Pancreas (tissue), 10 donors: ENCODE measurements around the gene PIR. TPM values are rescaled to one million over a fixed set of nuclear protein-coding genes. Genes with fewer than 3 reads are reported as not detected.

Experiments used
- ATAC-seq, 4 donors: fragments of 200-7000 bp; cut with Tn5 transposase; one replicate each; pipeline versions ENCODE4 v1.8.0 to v1.9.1; 2020; ENCODE audit warnings: mild to moderate bottlenecking in 4 of 4, moderate library complexity in 4 of 4
- DNase-seq, 6 donors: peaks; one replicate each; pipeline ENCODE4 v3.0.0-alpha.2; 2020
- FAIRE-seq: peaks from 2 replicates; lab custom pipeline; 2012; peaks lifted over from hg19 to GRCh38; lab: Jason Lieb, UNC
- H3K27ac ChIP-seq, 4 donors: fragments of 200-600 bp; sonication (generic); 1 replicate in 3 of 4; 2 replicates in 1 of 4; pipeline versions ENCODE4 v1.5.0 to v1.8.0; 2020
- H3K27me3 ChIP-seq, 4 donors: fragments of 200-600 bp; one replicate each; pipeline ENCODE4 v1.8.0; 2021
- H3K36me3 ChIP-seq, 3 donors: fragments of 200-600 bp; sonication (generic) in 1 of 3; one replicate each; pipeline versions ENCODE4 v1.5.0 to v1.8.0; 2020 to 2021
- H3K4me1 ChIP-seq, 3 donors: fragments of 200-600 bp; one replicate each; pipeline ENCODE4 v1.8.0; 2021
- H3K4me3 ChIP-seq, 4 donors: fragments of 200-600 bp; sonication (generic) in 2 of 4; one replicate each; pipeline versions ENCODE4 v1.5.0 to v1.8.0; 2020 to 2021
- H3K9me3 ChIP-seq, 4 donors: fragments of 200-600 bp; one replicate each; pipeline ENCODE4 v1.8.0; 2021
- CTCF ChIP-seq, 4 donors: fragments of 200-600 bp; sonication (generic) in 3 of 4; IDR thresholded peaks; one replicate each; pipeline versions ENCODE4 v1.5.0 to v1.8.0; 2021; ENCODE audit warnings: antibody characterized with exemption in 4 of 4
- WGBS, 2 donors: extraction: QIAGEN DNeasy Blood & Tissue Kit; methylation state at CpG; one replicate each; pipeline ENCODE4 v1.1.7; 2013; 5-methylcytosine and 5-hydroxymethylcytosine counted together
- intact Hi-C, 3 donors: fragments of 100-400 bp; cut with DNase I; formaldehyde crosslinking; loops; one replicate each; pipeline versions ENCODE4 v1.11.1 to v1.14.2; 2022
- polyA plus RNA-seq, 2 donors: library from polyadenylated mRNA; stranded (reverse); fragments of 200-250 nt; gene quantifications; one replicate each; pipeline ENCODE4 v1.2.3, GENCODE V29; 2013
- total RNA-seq, 6 donors: library from RNA; stranded (reverse); fragmentation: NEBNext Ultra II Directional in 4 of 6; extraction: Animal tissue kit (Norgen Biotek cat#: 25700) in 4 of 6; gene quantifications; one replicate each; pipeline versions ENCODE4 v1.2.1 to v1.2.4, GENCODE V29; 2021 to 2023
- donor health status: healthy with polysubstance abuse.
- donor health status: DM: no; HTN: no; CAD: no; lungs with moderate emphysema.
- donor health status: DM: no; HTN: no; CAD: no.
- donor health status: control.
- donor health status: control.
- donor health status: Bipolar disorder and iron deficiency.
- donor health status: DM: yes; HTN: yes; CAD: no.
- donor health status: DM: no; HTN: no; CAD: no.
- donor health status: DM: no; HTN: no; CAD: no.
- donor health status: DM: yes; HTN: yes; CAD: no.

PIR gene
- total and polyA plus RNA-seq, 8 donors = 1.1 to 7.0 (median 1.9) TPM

GRCh38 chrX:15512401-15512965, 19.4 kb upstream of the PIR start:
- no peaks in the 10 kb centered on the region for H3K9me3 ChIP-seq
- ATAC-seq (no peak), DNase-seq (no peak), FAIRE-seq (no peak)
- no peak overlapping the region for H3K4me3 ChIP-seq
- no peaks in the 10 kb centered on the region for H3K36me3 ChIP-seq
- WGBS, 2 donors = 57 to 78% methylated on average over 4 of the region's 4 CpGs
- H3K27ac ChIP-seq = no peak overlapping the region
- H3K27me3 ChIP-seq = peaks cover 0 to 6% (median 2%) of the 10 kb centered on the region in 4 donors
- intact Hi-C loops = no loop called here
- TF ChIP-seq CTCF (IDR thresholded peaks at IDR 0.05) = no peak
- H3K4me1 ChIP-seq = no peaks in the 10 kb centered on the region

GRCh38 chrX:15511563-15511962, 18.4 kb upstream of the PIR start:
- no peak for ATAC-seq
- no peak for DNase-seq
- WGBS, 2 donors = 23 to 33% methylated on average over 1 of the region's 1 CpG
- FAIRE-seq = no peak
- intact Hi-C loops = no loop called here
- H3K4me1 ChIP-seq = no peaks in the 10 kb centered on the region
- peaks cover 0 to 3% (median under 1%) of the 10 kb centered on the region in 4 donors for H3K27me3 ChIP-seq
- H3K4me3 ChIP-seq = no peak overlapping the region
- H3K9me3 ChIP-seq = no peaks in the 10 kb centered on the region
- H3K36me3 ChIP-seq = no peaks in the 10 kb centered on the region
- no peak for TF ChIP-seq CTCF (IDR thresholded peaks at IDR 0.05)
- H3K27ac ChIP-seq = no peak overlapping the region

- Histone ChIP-seq H3K4me3 (no peak overlapping the region), H3K27me3 (peaks cover 0 to 5% (median 0%) of the 10 kb centered on the region in 4 donors), H3K4me1 (no peaks in the 10 kb centered on the region), H3K36me3 (no peaks in the 10 kb centered on the region), H3K9me3 (no peaks in the 10 kb centered on the region), H3K27ac (no peak overlapping the region)
- TF ChIP-seq CTCF (IDR thresholded peaks at IDR 0.05) = no peak
- no peak for FAIRE-seq
- intact Hi-C loops = no loop called here
- DNase-seq = no peak
- ATAC-seq = no peak
Observed at GRCh38 chrX:15509845-15510244, 16.7 kb upstream of the PIR start.

- no peak for TF ChIP-seq CTCF (IDR thresholded peaks at IDR 0.05)
- no peak for ATAC-seq
- 77 to 95% methylated on average over 5 of the region's 5 CpGs for WGBS, 2 donors
- DNase-seq = no peak
- Histone ChIP-seq H3K9me3 (no peaks in the 10 kb centered on the region), H3K27me3 (peaks cover 0 to 13% (median 4%) of the 10 kb centered on the region in 4 donors), H3K4me1 (no peaks in the 10 kb centered on the region), H3K4me3 (no peak overlapping the region), H3K36me3 (no peaks in the 10 kb centered on the region), H3K27ac (no peak overlapping the region)
- FAIRE-seq = no peak
- intact Hi-C loops = no loop called here
Observed at GRCh38 chrX:15507005-15507404, 13.9 kb upstream of the PIR start.

- WGBS, 2 donors = 53 to 65% methylated on average over 3 of the region's 3 CpGs
- DNase-seq = no peak
- peaks cover 0 to 13% (median 4%) of the 10 kb centered on the region in 4 donors for H3K27me3 ChIP-seq
- H3K27ac ChIP-seq = no peak overlapping the region
- ATAC-seq = no peak
- H3K4me1 ChIP-seq = no peaks in the 10 kb centered on the region
- intact Hi-C loops = no loop called here
- no peak for TF ChIP-seq CTCF (IDR thresholded peaks at IDR 0.05)
- H3K9me3 ChIP-seq = no peaks in the 10 kb centered on the region
- no peak overlapping the region for H3K4me3 ChIP-seq
- no peaks in the 10 kb centered on the region for H3K36me3 ChIP-seq
- no peak for FAIRE-seq
Observed at GRCh38 chrX:15505101-15505500, 12.0 kb upstream of the PIR start.
